Esophagus mucosa (tissue), 1 donor: ENCODE measurements around the gene VWA7. TPM values are rescaled to one million over a fixed set of nuclear protein-coding genes. Genes with fewer than 3 reads are reported as not detected.
"Not testable (repeated sequence)": the region's sequence is repeated elsewhere in the genome, so short reads cannot be mapped to it uniquely, and the experiment has no call there.

Source experiments
- ATAC-seq: fragments of 200-7000 bp; cut with Tn5 transposase; one replicate; pipeline ENCODE4 v1.9.1; 2020
- total RNA-seq: library from RNA; stranded (reverse); gene quantifications from one replicate; pipeline ENCODE4 v1.2.4, GENCODE V29; 2023
- donor health status: DM: yes; HTN: yes; CAD: no.

Gene VWA7
- total RNA-seq, result 1.6 TPM

GRCh38 chr6:31776989-31777666 lies at the start of gene VWA7:
Gene VWA7, minus strand, starts transcription at chr6:31777328. Its CDS starts 549 bp downstream, at chr6:31776779.
- peak; percentile 73 for ATAC-seq

GRCh38 chr6:31826793-31827285 lies 49.7 kb upstream of the VWA7 start:
- peak; percentile 59 for ATAC-seq

DNA sequence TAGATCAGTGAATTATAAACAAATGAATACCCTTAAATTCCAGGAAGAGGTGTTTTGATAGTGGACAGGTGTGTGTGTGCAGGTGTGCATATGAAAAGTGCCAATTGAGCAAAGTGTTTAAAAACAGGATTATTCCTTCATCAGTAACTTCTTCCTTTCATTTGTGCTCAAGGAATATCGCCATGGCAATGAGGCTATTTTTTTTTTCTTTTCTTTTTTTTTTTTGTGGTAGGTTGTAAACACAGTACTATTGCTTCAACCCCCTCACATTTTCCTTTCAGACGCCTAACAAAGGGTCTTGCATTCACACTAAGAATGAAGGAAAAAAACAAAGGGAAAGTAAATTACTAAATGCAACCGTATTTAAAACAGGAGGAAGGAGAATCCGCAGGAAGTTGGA lies 48.4 kb upstream of the VWA7 start:
- no peak for ATAC-seq

DNA sequence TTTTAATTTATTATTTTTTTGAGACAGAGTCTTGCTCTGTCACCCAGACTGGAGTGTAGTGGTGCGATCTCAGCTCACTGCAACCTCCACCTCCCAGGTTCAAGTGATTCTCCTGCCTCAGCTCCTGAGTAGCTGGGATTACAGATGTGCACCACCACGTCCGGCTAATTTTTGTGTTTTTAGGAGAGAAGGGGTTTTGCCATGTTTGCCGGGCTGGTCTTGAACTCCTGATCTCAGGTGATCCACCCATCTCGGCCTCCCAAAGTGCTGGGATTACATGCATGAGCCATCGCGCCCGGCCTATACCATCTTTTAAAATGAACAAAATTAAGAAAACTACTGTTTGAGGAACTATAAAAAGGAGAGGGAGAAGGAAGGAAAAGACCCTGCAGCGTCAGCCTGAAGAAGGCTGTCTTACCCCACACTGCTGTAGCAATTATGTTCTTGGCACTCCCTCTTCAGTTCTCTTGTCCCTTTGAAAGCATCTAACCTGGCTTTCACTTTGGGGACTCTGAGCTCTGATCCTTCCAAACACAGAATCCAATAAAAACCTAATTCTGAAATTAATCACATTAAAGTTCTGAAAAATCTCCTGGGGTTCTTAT lies 46.6 kb upstream of the VWA7 start:
- not testable (repeated sequence) for ATAC-seq

DNA sequence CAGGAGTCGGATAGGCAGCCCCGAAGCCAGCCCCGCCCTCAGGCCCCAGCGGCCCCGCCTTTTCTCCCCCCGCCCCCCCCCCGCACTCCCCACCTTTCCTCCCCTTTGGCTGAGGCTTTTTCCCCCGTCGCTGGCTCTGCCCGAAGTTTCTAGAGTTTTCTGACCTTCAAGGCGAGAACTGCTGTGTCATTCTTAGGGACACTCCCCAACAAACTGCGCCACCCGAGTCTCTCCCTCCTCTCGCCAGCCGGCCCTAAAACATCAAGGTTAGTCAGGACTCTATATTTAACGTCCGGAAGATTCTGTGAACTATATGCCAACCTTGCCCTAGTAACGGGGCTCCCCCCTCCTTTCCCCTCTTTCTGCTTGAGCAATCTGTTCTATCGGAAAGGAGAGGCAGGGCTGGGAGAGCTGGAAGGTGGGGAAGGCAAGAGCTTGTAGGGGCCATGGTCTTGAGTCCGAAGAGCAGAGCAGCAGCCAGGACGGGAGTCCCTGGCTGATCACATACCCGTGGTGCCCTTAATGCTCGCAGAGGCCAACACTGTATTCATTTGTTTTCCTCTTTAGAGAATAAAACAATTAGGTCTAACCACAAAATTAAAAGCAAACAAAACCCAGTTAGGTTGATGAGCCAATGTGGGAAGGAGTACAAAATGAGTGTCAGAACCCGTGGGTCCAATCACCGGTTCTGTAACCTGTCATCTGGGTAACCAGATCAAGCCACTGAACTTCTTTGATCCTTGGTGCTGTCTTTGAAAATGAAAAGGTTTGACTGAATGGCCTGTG lies 45.1 kb upstream of the VWA7 start:
- ATAC-seq, result peak; percentile 51

GRCh38 chr6:31821301-31822035 lies 44.3 kb upstream of the VWA7 start:
- ATAC-seq, result peak; percentile 35

GRCh38 chr6:31820399-31820798 lies 43.3 kb upstream of the VWA7 start:
- not testable (repeated sequence) for ATAC-seq

GRCh38 chr6:31819871-31820299 lies 42.8 kb upstream of the VWA7 start:
- ATAC-seq, result no peak

- not testable (repeated sequence) for ATAC-seq
Observed at GRCh38 chr6:31817929-31818511, 40.9 kb upstream of the VWA7 start.

- not testable (repeated sequence) for ATAC-seq
Observed at GRCh38 chr6:31817133-31817928, 40.2 kb upstream of the VWA7 start.

DNA sequence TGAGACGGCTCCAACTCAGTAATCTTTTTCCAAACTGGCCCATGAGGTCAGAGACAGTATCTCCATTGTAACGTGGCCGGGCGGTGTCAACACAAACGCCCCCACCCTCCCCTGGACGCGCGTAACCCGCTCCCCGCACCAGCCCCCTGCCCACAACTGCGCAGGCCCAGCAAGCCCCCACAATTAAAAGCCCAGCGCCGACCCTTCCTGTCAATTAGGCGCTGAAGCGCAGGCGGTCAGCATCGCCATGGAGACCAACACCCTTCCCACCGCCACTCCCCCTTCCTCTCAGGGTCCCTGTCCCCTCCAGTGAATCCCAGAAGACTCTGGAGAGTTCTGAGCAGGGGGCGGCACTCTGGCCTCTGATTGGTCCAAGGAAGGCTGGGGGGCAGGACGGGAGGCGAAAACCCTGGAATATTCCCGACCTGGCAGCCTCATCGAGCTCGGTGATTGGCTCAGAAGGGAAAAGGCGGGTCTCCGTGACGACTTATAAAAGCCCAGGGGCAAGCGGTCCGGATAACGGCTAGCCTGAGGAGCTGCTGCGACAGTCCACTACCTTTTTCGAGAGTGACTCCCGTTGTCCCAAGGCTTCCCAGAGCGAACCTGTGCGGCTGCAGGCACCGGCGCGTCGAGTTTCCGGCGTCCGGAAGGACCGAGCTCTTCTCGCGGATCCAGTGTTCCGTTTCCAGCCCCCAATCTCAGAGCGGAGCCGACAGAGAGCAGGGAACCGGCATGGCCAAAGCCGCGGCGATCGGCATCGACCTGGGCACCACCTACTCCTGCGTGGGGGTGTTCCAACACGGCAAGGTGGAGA lies 38.1 kb upstream of the VWA7 start, which contains the start of the genes HSPA1A and HSPA1L:
Gene HSPA1A (plus strand): TSS at position 519 of the 814 bp plus-strand sequence. CDS start 214 bp downstream, at position 733.
Gene HSPA1L (minus strand): TSS at position 259 of the 814 bp plus-strand sequence. CDS start 3,311 bp downstream, outside the sequence.
- ATAC-seq, result peak; percentile 71

GRCh38 chr6:31814677-31815024 lies 37.5 kb upstream of the VWA7 start:
- ATAC-seq, result peak; percentile 86

DNA sequence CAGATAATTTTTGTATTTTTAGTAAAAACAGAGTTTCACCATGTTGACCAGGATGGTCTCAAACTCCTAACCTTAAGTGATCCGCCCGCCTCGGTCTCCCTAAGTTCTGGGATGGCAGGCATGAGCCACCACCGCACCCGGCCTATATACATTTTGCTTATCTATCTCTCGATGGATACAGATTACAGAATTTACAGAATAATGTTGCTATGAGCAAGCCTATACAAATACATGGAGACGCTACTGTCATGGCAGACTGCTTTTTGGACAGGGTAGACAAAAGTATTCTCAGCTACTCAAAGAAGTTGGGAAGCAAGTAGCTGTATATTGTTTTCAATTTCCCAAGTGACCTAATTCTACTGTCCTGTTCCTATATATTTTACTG lies 36.3 kb upstream of the VWA7 start:
- ATAC-seq, result no peak

DNA sequence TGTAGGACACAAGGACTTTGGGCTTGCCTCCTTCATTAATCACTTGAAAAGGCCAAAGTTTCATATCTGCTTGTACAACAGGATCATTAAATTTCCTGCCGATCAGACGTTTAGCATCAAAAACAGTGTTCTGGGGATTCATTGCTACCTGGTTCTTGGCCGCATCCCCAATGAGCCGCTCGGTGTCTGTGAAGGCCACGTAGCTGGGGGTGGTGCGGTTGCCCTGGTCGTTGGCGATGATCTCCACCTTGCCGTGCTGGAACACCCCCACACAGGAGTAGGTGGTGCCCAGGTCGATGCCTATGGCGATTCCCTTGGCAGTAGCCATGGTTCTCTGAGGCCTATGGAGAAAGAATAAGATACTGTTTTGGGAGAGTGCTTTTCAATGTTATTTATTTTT lies 34.5 kb upstream of the VWA7 start:
- ATAC-seq, result no peak

DNA sequence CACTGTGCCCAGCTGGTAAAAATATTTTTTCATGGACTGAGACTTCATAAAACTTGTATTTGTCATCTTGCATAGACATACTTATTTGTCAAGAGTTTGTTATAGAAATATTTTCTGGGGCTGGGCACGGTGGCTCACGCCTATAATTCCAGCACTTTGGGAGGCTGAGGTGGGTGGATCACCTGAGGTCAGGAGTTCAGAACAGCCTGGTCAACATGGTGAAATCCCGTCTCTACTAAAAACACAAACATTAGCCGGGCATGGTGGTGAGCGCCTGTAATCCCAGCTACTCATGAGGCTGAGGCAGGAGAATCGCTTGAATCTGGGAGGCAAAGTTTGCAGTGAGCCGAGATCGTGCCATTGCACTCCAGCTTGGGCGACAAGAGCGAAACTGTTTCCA lies 31.5 kb upstream of the VWA7 start:
- not testable (repeated sequence) for ATAC-seq

- peak; percentile 97 for ATAC-seq
Observed at GRCh38 chr6:31806470-31807272, 29.5 kb upstream of the VWA7 start, which contains the start of gene LSM2. Gene LSM2, minus strand, starts transcription at chr6:31806966. Its CDS starts 209 bp downstream, at chr6:31806757.

DNA sequence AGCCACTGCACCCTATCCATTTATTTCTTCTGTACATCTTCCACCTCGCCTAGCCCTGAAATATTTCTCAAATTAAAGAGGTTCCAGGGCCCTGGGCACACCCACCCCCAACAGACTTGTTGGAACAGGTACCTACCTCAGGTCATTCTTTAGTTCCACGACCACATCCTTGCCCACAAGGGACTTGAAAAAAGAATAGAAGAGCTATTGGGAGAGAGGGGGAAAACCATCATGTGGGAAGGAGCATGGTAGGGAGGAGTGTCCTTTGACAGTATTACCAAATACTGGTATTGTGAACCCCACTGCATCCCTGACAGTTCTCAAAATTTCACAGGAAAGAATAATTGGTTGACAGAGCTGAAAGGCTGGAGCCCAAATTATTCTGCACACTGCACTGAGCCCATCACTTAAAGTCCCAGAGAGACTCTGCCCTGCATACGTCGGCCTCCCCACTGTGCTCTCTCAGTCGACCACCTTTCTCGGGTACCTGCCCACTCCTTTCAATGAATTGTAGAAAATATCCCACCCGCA lies 28.9 kb upstream of the VWA7 start:
- peak; percentile 19 for ATAC-seq

DNA sequence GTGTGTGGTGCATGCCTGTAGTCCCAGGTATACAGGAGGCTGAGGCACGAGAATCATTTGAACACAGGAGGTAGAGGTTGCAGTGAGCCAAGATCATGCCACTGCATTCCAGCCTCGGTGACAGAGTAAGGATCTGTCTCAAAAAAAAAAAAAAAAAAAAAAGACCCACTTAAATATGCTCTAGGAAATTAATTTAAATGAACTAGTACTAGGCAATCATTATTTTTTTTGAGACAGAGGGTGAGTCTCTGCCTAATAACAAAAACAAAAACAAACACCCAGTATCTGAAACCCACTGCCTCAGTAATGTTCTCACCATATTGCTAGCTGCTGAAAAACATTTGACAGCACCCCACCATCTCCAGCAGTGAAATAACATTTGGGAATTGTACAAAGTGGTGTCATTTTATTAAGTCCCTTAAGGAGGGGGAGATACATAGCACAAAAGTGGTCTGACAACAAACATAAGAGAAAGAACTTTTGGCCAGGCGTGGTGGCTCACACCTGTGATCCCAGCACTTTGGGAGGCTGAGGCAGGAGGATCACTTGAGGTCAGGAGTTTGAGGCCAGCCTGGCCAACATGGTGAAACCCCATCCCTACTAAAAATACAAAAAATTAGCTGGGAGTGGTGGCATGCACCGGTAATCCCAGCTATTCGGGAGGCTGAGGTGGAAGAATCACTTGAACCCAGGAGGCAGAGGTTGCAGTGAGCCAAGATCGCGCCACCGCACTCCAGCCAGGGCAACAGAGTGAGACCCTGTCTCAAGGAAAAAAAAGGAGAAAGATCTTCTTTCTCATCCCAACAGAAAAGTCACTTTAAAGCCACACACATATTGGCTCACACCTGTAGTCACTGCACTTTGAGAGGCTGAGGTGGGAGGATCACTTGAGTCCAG lies 24.2 kb upstream of the VWA7 start:
- ATAC-seq, result not testable (repeated sequence)
